Naive B cell (primary cell): ENCODE data around the gene GPANK1. TPM values are rescaled to one million over a fixed set of nuclear protein-coding genes. Genes with fewer than 3 reads are reported as not detected.
A peak's percentile ranks its signal among the peaks of the same experiment; 100 is the strongest.
"Not testable (repeated sequence)": the region's sequence is repeated elsewhere in the genome, so short reads cannot be mapped to it uniquely, and the experiment has no call there.

Source experiments
- ATAC-seq, 2 donors: fragments of 150-1000 bp; cut with Tn5 transposase; 2 replicates each; pipeline ENCODE4 v1.10.0; 2021; ENCODE audit warnings: low read depth in 2 of 2, mild to moderate bottlenecking in 2 of 2, moderate library complexity in 2 of 2
- DNase-seq: peaks from one replicate; pipeline ENCODE4 v3.0.0; 2022
- H3K27ac Mint-ChIP-seq, 6 donors: one replicate each; pipeline ENCODE4 v1.8.0; 2020 to 2022; ENCODE audit warnings: mild to moderate bottlenecking in 6 of 6, mixed read lengths in 6 of 6, moderate library complexity in 5 of 6, inconsistent platforms in 2 of 6
- H3K27me3 Mint-ChIP-seq, 3 donors: one replicate each; pipeline ENCODE4 v1.8.0; 2021 to 2022; ENCODE audit warnings: mixed read lengths in 3 of 3, mild to moderate bottlenecking in 1 of 3
- H3K36me3 Mint-ChIP-seq, 2 donors: one replicate each; pipeline ENCODE4 v1.8.0; 2020 to 2022; ENCODE audit warnings: mixed read lengths in 2 of 2, inconsistent platforms in 1 of 2, mild to moderate bottlenecking in 1 of 2
- H3K4me1 Mint-ChIP-seq, 3 donors: one replicate each; pipeline ENCODE4 v1.8.0; 2020 to 2022; ENCODE audit warnings: mixed read lengths in 3 of 3, inconsistent platforms in 1 of 3, mild to moderate bottlenecking in 1 of 3, moderate library complexity in 1 of 3
- H3K4me3 Mint-ChIP-seq, 8 donors: one replicate each; pipeline ENCODE4 v1.8.0; 2020 to 2022; ENCODE audit warnings: mild to moderate bottlenecking in 8 of 8, mixed read lengths in 8 of 8, moderate library complexity in 8 of 8, inconsistent platforms in 2 of 8
- H3K9me3 Mint-ChIP-seq, 7 donors: one replicate each; pipeline ENCODE4 v1.8.0; 2020 to 2022; ENCODE audit warnings: mixed read lengths in 7 of 7, mild to moderate bottlenecking in 5 of 7, inconsistent platforms in 2 of 7, moderate library complexity in 1 of 7
- polyA plus RNA-seq, 6 donors: library from polyadenylated mRNA; unstranded; fragments of 300-500 nt; fragmentation: Illumina TruSeq; gene quantifications; one replicate each; pipeline ENCODE4 v1.2.3, GENCODE V29; 2021; ENCODE audit warnings: low read depth in 6 of 6

Gene GPANK1
- 10 to 100 TPM; 18.5 to 27.8 (median 23.5) TPM for polyA plus RNA-seq

DNA sequence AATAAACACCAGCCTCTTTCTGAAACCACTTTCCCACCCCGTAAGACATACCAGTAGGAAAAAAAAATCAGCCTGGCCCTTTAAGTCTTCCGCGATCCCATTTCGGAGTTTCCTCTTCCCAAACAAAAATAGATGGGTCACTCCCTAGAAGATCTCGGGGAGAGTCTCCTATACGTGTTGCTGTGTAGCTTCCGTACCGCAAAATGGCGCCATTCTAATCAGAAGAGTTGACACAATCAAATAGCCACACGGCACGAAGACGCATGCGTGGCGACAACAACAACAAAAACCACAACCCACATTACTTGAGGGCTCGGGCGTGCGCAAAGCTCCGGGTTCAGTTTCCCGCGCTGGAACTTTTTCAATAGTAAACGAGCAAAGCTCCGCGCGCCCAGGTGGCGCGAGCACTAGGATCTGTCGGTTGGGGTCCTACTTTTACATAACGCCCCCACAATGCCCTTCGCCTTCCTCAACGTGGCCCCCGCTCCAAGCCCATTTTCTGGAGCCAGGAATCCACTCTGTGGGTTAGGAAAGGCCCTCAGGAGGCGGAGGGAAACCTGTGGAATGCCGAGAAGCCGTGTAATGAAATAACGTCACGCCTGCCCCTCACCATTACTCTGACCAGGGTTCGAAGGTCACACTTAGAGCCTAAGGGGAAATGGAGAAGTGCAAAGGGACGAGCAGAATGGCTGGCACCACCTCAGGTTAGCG is at the start of gene GPANK1:
Gene GPANK1 (minus strand): TSS at position 208 of the 711 bp plus-strand sequence. CDS start 519 bp downstream, outside the sequence.
- Mint-ChIP-seq H3K4me3 (peak within 1 kb of the TSS; percentile 94 to 99 (median 97)), H3K36me3 (peaks cover 4 to 26% of the 10 kb centered on the region in 2 donors), H3K27me3 (no peaks in the 10 kb centered on the region), H3K4me1 (peaks cover 51 to 84% (median 63%) of the 10 kb centered on the region in 3 donors), H3K27ac (peak within 1 kb of the TSS; percentile 96 to 99 (median 99)), H3K9me3 (no peaks in the 10 kb centered on the region)
- ATAC-seq (peak; percentile 27 to 36), DNase-seq (peak; percentile 78)

- H3K27me3 Mint-ChIP-seq = peaks cover 0 to 8% (median 0%) of the 10 kb centered on the region in 3 donors
- H3K4me3 Mint-ChIP-seq = no peak overlapping the region
- H3K36me3 Mint-ChIP-seq = no peaks in the 10 kb centered on the region
- DNase-seq (no peak), ATAC-seq (no peak)
- H3K9me3 Mint-ChIP-seq = no peaks in the 10 kb centered on the region
- peaks cover 17 to 22% (median 20%) of the 10 kb centered on the region in 3 donors for H3K4me1 Mint-ChIP-seq
- H3K27ac Mint-ChIP-seq = peak overlapping the region in 1 of 6 donors; percentile 47
These were observed 49.3 kb upstream of the GPANK1 start for GRCh38 chr6:31713991-31714684.

GRCh38 chr6:31713465-31713864 is 48.7 kb upstream of the GPANK1 start:
- Mint-ChIP-seq H3K9me3 (no peaks in the 10 kb centered on the region), H3K36me3 (no peaks in the 10 kb centered on the region), H3K27ac (peak overlapping the region in 3 of 6 donors; percentile 47 to 86 (median 63)), H3K4me1 (peaks cover 17 to 22% (median 20%) of the 10 kb centered on the region in 3 donors), H3K4me3 (no peak overlapping the region), H3K27me3 (peaks cover 0 to 8% (median 0%) of the 10 kb centered on the region in 3 donors)
- no peak for DNase-seq
- no peak for ATAC-seq

DNA sequence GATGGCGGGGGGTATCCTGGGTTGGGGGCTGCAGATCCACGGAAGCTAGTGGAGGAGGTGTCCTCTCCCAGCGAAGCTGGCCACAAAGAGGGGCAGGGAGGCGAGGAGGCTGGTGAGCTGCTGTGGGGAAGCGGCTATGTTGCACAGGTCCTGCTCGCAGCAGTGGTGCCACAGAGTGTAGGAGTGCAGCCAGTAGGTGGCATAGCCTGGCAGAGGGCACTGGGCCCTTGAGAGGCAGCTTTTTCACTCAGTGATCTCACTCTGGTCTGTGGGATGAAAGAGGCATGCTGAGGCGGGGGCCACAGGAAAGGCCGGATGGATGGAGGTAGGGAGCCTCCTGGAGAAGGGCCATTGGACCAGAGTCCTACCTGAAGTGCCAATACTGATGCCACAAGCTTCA is 47.5 kb upstream of the GPANK1 start:
- DNase-seq = no peak
- ATAC-seq = peak; percentile 87 to 88
- Mint-ChIP-seq H3K27ac (peak overlapping the region in 2 of 6 donors; percentile 5 to 35), H3K27me3 (peaks cover 0 to 8% (median 0%) of the 10 kb centered on the region in 3 donors), H3K9me3 (no peaks in the 10 kb centered on the region), H3K4me1 (peaks cover 17 to 22% (median 20%) of the 10 kb centered on the region in 3 donors), H3K36me3 (no peaks in the 10 kb centered on the region), H3K4me3 (peak overlapping the region in 1 of 8 donors; percentile 17)

DNA sequence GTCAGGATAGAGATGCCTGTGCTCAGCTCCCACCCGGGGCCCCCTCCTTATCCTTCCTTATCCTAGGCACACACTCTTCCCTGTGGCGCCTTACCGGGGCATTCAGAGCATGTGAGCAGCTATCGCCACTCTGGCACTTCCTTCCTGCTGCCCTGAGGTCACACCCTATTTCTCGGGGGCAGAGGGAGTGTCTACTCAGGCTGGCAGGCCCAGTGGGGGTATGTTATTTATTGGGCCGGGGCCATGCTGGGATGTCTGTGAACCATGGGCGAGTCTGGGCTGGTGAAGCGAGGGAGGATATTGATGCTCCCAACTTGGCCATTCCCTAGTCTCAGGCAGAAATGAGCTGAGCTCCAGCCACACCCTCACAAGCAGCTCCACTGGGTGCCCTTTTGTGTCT is 46.4 kb upstream of the GPANK1 start:
- Mint-ChIP-seq H3K9me3 (no peaks in the 10 kb centered on the region), H3K4me3 (peak overlapping the region in 1 of 8 donors; percentile 35), H3K4me1 (peaks cover 17 to 22% (median 20%) of the 10 kb centered on the region in 3 donors), H3K36me3 (no peaks in the 10 kb centered on the region), H3K27ac (peak overlapping the region in 2 of 6 donors; percentile 56 to 87), H3K27me3 (peaks cover 0 to 8% (median 0%) of the 10 kb centered on the region in 3 donors)
- ATAC-seq (no peak), DNase-seq (no peak)

DNA sequence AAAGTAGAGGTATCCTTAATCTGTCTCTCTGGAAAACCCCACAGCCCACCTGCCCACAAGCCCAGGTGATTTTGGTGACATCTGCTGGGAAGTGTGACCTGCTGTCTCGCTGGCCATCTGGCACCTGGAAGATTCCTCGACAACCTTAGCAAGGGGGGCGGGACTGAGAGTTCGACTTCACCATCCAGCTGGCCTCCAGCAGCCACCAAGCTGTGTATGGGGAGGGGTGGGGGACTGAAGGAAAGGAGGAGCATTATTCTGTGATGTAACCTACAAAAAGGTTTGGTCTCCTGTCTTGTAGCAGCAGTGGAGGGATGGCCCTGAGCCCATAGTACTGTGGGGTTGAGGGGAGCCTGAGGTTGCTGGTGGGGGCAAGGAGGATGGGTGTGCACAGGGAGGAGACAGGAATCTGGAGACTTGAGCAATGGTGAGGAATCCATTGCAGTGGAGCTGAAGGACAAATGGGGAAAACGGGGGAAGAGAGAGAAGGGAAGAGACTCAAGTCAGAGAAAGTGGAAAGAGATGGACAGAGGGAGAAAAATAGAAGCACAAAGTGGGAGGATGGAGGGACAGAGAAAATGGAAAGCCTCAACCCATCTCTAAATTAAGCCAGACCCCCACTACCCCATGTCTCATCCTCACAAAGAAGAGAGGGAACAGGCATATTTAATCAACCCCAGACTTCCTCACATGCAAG is 45.9 kb upstream of the GPANK1 start:
- Mint-ChIP-seq H3K4me3 (peak overlapping the region in 3 of 8 donors; percentile 10 to 31 (median 29)), H3K27ac (peak overlapping the region in 3 of 6 donors; percentile 8 to 89 (median 47)), H3K27me3 (peaks cover 0 to 8% (median 0%) of the 10 kb centered on the region in 3 donors), H3K36me3 (no peaks in the 10 kb centered on the region), H3K9me3 (no peaks in the 10 kb centered on the region), H3K4me1 (peaks cover 17 to 22% (median 20%) of the 10 kb centered on the region in 3 donors)
- ATAC-seq = no peak
- no peak for DNase-seq

DNA sequence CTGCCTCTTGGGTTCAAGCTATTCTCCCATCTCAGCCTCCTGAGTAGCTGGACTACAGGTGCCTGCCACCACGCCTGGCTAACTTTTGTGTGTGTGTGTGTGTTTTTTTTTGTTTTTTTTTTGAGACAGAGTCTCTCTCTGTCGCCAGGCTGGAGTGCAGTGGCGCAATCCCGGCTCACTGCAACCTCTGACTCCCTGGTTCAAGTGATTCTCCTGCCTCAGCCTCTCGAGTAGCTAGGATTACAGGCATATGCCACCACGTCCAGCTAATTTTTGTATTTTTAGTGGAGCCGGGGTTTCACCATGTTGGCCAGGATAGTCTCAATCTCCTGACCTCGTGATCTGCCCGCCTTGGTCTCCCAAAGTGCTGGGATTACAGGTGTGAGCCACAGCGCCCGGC is 44.4 kb upstream of the GPANK1 start:
- not testable (repeated sequence) for H3K27ac Mint-ChIP-seq, DNase-seq, H3K9me3 Mint-ChIP-seq, H3K4me3 Mint-ChIP-seq, ATAC-seq, H3K36me3 Mint-ChIP-seq, H3K27me3 Mint-ChIP-seq
- H3K4me1 Mint-ChIP-seq = peaks cover 17 to 22% (median 20%) of the 10 kb centered on the region in 3 donors

- DNase-seq (no peak), ATAC-seq (no peak)
- Mint-ChIP-seq H3K36me3 (no peaks in the 10 kb centered on the region), H3K4me3 (no peak overlapping the region), H3K9me3 (no peaks in the 10 kb centered on the region), H3K27me3 (peaks cover 0 to 6% (median 0%) of the 10 kb centered on the region in 3 donors), H3K27ac (no peak overlapping the region), H3K4me1 (peaks cover 21 to 28% (median 26%) of the 10 kb centered on the region in 3 donors)
These were observed 43.4 kb upstream of the GPANK1 start for GRCh38 chr6:31708224-31708623.

DNA sequence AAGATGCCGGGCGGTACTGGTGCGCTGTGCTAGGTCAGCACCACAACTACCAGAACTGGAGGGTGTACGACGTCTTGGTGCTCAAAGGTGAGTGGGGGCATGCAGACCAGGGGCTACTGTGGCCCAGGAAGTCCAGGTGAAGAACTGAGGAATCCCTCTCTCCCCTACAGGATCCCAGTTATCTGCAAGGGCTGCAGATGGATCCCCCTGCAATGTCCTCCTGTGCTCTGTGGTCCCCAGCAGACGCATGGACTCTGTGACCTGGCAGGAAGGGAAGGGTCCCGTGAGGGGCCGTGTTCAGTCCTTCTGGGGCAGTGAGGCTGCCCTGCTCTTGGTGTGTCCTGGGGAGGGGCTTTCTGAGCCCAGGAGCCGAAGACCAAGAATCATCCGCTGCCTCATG is 42.9 kb upstream of the GPANK1 start:
- H3K27ac Mint-ChIP-seq = no peak overlapping the region
- H3K4me1 Mint-ChIP-seq = peaks cover 22 to 30% (median 28%) of the 10 kb centered on the region in 3 donors
- peaks cover 0 to under 1% (median 0%) of the 10 kb centered on the region in 3 donors for H3K27me3 Mint-ChIP-seq
- peaks cover 0 to under 1% of the 10 kb centered on the region in 2 donors for H3K36me3 Mint-ChIP-seq
- H3K9me3 Mint-ChIP-seq = no peaks in the 10 kb centered on the region
- no peak for DNase-seq
- no peak overlapping the region for H3K4me3 Mint-ChIP-seq
- ATAC-seq = no peak

GRCh38 chr6:31706599-31706998 is 41.8 kb upstream of the GPANK1 start, which contains the start of gene LY6G6F:
LY6G6F (plus strand) TSS chr6:31706866; CDS start chr6:31706907, 41 bp downstream.
- Mint-ChIP-seq H3K4me3 (peak within 1 kb of the TSS in 2 of 8 donors; percentile 9 to 36), H3K9me3 (no peaks in the 10 kb centered on the region), H3K4me1 (peaks cover 26 to 35% (median 29%) of the 10 kb centered on the region in 3 donors), H3K36me3 (peaks cover 0 to 5% of the 10 kb centered on the region in 2 donors), H3K27ac (no peak within 1 kb of the TSS), H3K27me3 (no peaks in the 10 kb centered on the region)
- ATAC-seq = no peak
- DNase-seq = no peak

- no peaks in the 10 kb centered on the region for H3K9me3 Mint-ChIP-seq
- DNase-seq (no peak), ATAC-seq (no peak)
- no peak overlapping the region for H3K4me3 Mint-ChIP-seq
- peaks cover 25 to 36% (median 29%) of the 10 kb centered on the region in 3 donors for H3K4me1 Mint-ChIP-seq
- H3K36me3 Mint-ChIP-seq = peaks cover 0 to 5% of the 10 kb centered on the region in 2 donors
- H3K27ac Mint-ChIP-seq = no peak overlapping the region
- H3K27me3 Mint-ChIP-seq = no peaks in the 10 kb centered on the region
These were observed 41.1 kb upstream of the GPANK1 start for GRCh38 chr6:31705931-31706330.

GRCh38 chr6:31702819-31703716 is 38.3 kb upstream of the GPANK1 start, which contains the start of gene ABHD16A:
ABHD16A (minus strand) TSS chr6:31703324; CDS start chr6:31703281, 43 bp downstream.
- Mint-ChIP-seq H3K27me3 (no peaks in the 10 kb centered on the region), H3K27ac (peak within 1 kb of the TSS; percentile 91 to 99 (median 98)), H3K9me3 (no peaks in the 10 kb centered on the region), H3K4me1 (peaks cover 22 to 41% (median 26%) of the 10 kb centered on the region in 3 donors), H3K4me3 (peak within 1 kb of the TSS; percentile 96 to 100 (median 98)), H3K36me3 (peaks cover 1 to 5% of the 10 kb centered on the region in 2 donors)
- peak; percentile 94 to 95 for ATAC-seq
- DNase-seq = peak; percentile 98
